SIG-M5 treated with dmso at 0.1 percent for 504 hours (cell line): ENCODE data around the gene OSBPL6.
A peak's percentile ranks its signal among the peaks of the same experiment; 100 is the strongest.
"Not testable (repeated sequence)": the region's sequence is repeated elsewhere in the genome, so short reads cannot be mapped to it uniquely, and the experiment has no call there.

Source experiments
- DNase-seq: peaks from one replicate; lab custom pipeline; 2025; ENCODE audit not compliant: unreplicated experiment; lab: John Stamatoyannopoulos, UW

The OSBPL6 gene

GRCh38 chr2:178394859-178395258 is 200.5 kb downstream of the OSBPL6 start:
- no peak for DNase-seq

GRCh38 chr2:178395295-178395694 is 201.0 kb downstream of the OSBPL6 start:
- no peak for DNase-seq

DNA sequence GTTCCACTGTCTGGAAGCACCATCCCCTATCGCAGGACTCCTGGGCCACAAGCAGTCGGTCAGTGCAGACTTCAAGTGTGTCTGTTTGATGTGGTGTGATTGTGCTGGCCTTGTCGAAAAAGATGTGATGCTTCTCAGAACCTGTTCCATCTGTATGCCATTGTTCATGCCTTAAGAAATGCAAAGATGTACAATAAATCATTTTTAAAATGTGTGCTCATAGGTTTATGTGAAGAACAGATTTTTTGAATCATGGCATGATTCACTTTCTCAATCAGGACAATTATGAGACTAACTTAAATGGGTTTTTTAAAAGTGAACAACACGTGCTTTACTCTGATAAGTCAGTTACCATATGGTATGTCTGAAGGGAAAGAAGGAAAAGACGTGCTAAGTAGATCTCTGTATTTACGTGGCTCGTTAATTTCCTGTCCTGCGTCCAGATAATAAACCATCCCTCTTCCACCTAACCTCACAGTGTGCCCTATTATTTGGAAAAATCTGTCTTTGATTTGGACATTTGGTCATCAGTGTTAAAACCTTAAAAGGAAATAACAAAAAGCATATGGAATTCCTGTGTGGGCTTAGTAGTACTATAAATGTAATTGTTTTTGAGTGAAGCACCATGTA is 201.7 kb downstream of the OSBPL6 start:
- DNase-seq, result no peak

DNA sequence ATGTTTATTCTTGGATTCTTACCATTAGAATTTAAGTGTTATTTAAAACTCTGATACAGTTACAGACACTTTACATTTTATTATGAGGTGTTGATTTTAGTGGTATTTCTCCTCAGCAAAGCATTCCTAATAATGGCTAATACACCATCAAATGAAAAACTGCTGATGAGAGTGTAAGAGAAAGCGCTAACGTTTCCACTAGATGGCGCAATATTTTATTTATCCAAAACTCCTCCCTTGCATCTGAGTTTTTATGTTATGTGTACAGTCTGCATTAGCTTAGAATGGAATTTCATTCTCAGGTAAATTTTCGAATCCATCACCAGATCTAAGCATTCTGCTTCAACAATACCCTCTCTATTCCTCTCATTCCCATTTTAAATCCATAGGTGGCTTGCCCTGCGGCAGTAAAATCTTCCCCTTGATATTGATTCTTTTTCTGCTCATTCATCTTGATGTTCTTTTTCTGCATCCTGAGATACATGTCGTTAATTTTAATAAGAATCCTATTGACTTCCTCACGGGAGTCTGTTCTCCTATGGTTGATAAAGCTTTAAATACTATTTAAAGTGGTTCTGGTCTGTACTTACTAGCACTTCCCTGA is 202.8 kb downstream of the OSBPL6 start:
- DNase-seq, result peak; percentile 51

DNA sequence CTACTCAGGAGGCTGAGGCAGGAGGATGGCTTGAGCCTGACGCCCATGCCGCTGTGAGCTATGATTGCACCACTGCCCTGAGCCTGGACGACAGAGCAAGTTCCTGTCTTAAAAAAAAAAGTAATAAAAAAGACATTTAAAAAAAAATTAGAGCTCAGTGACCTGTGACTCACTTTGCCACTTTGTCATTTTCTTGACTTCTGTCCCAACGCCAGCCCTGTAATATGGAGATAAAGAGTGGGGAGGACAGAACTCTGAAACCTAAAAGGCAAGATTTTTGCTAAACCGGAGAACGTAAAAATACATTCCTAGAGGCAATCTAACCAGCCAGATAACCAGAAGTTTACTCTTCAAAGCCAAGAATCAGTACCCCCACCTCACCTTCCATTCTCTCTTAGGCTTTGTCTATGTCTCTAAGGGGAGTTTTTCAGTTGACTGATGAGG is 207.7 kb downstream of the OSBPL6 start:
- no peak for DNase-seq

DNA sequence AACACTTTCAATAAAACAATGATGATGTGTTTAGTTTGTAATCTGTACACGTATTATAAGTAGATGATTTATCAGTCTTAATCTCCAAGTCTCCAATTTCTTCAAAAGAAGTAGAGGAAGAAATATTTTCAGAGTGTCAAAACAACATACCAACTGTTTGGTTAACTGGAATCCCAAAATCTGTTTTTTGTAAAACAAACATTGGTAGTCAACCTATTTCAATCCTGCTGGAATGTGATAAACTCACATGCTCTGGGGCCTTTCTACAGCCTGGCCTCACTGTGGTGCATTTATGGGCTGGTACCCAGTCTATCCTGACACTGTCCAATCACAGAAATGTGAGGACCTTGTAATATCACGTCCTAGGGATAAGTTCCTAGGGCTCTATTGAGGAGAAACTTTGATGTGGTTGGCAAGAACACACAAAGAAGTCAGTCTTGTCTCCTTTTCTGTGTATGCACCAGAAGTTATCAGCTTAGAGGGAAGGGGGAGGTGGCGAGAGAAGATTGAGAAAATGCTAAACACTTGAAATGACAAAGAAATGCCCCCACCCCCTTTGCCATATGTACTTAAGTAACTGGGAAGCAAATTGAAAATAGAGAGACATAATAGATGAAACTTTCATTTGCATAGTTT is 209.5 kb downstream of the OSBPL6 start:
- DNase-seq, result no peak

- no peak for DNase-seq
Observed at GRCh38 chr2:178404368-178404767, 210.1 kb downstream of the OSBPL6 start.

GRCh38 chr2:178409261-178409660 is 214.9 kb downstream of the OSBPL6 start:
- DNase-seq, result no peak

GRCh38 chr2:178412047-178412446 is 217.7 kb downstream of the OSBPL6 start:
- DNase-seq, result no peak

GRCh38 chr2:178412453-178412852 is 218.1 kb downstream of the OSBPL6 start:
- not testable (repeated sequence) for DNase-seq

DNA sequence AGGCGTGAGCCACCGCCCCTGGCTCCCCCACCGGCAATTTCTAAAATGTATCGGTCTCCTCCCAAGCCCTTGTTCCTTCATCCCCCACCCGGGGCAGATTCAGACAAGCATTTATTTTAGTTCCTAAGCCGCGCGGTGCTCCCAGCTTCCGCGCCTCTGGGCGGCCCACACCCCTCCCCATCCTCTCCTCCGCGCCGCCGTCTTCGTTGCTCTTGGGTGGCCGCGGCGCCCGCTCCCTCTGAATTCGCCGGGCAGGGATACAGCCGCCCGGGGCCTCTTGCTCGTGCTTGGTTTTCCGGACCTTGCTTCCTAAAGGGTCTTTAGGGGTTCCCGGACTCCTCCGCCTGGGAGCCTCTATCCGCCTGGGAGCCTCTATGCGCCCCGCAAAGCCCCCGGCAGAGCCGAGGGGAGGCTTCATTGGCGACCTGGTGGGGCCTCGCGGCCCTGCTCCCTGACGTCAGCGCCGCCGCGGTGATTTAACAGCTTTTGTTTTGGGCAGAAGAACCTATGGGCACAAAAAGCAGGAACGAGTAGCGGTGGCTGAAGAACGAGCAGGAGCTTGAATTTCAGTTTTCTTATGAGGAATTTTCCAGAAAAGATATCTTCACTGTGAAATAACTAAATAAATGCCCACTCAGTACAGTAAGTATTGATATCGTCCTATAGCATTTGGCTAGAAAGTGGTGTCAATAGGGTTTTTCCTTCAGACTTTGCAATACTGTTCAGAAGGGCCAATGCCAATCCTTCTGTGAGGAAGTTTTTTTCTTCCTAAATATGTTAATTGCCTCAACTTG is 219.4 kb downstream of the OSBPL6 start:
- DNase-seq, result peak; percentile 88

DNA sequence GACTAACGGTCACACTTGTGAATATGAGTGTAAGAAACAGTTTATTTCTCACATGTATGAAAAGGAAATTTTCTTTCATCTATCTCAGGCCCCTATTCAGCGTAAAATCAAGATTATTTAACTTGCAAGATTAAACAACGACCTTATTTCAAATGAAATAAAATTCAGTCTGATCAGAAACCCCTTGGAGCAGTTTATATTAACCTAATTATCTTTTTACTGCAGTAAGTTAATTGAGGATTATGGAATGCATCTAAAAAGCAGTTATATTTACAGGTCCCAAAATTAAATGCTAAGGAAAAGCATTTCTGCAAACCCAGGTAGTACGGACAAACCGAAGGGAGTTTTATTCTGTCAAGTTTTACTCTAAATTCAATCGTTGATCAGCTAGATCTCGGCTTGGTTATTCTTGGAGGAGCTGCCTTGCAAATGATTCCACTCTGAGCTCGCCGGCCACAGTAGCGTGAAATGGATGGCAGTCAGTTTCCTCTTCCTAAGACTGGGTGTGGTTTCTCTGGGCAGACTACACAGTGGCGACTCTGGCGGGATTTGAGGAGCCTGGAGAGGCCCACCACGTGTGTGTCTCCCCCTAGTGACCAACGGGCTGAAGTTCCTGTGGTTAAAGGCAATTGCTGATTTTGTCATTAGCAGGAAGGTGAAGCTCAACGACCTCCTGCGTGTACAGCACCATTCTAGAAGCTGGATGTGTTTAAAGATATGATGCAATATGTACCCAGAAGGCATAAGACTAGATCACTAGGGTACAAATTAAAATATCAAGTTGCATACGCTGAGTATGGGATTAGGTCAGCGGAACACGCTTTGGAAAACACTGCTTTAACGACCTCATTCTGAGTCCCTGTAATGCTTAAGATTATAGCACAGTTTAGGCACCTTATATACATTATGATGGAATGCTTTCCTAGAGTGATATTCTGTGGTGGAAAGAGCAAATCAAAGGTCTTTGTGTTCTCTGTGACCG is 220.2 kb downstream of the OSBPL6 start:
- DNase-seq, result peak; percentile 99

DNA sequence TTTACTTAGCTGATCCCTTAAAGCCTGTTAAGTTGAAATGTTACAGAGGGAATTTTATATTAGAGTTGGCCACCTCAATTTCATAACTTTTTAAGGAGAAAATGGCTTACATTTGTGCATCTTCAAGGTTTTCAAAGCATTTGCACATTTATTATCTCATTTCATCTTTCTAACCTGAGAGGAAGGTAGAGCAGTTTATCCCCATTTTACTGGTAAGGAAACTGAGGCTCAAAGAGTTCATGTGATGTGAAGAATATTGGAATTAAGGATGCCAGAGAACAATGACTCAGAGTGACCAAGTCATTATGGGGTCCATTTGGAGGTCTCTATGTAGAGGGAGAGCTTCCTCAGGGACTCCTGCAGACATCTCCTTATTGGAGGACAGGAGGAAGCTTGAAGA is 221.7 kb downstream of the OSBPL6 start:
- DNase-seq, result no peak

DNA sequence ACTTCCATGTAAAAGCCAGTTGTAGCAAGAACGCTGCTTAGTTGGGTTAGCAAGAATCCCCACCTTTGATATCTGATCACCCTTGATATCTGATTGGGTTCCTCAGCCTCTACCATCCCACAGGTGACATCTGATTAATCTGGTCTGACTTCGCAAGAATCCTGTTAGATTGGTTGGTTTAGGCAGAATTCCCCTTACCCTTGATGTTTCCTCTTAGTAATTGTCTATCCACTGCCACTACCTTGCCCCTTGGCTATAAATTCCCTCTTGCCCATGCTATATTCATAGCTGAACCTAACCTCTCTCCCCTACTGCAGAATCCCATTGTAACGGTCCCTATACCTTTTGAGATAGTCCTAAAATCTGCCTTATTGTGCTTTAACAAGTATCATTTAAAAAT is 223.6 kb downstream of the OSBPL6 start:
- no peak for DNase-seq

DNA sequence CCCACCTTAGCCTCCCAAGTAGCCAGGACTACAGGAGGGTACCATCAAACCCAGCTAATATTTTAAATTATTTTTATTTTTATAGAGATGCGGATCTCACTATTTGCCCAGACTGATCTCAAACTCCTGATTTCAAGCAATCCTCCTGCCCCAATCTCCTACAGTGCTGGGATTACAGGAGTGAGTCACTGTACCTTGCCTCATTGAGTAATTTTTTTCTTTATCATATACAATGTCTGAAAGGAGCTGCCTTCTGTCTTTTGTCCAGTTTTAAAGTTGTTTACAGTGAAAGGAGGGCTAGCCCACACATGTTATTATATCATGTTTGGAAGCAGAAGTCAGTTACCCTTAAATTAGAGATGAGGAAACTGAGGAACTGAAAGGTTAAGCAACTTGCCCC is 224.1 kb downstream of the OSBPL6 start:
- DNase-seq, result no peak

GRCh38 chr2:178419123-178419522 is 224.8 kb downstream of the OSBPL6 start:
- peak; percentile 17 for DNase-seq

DNA sequence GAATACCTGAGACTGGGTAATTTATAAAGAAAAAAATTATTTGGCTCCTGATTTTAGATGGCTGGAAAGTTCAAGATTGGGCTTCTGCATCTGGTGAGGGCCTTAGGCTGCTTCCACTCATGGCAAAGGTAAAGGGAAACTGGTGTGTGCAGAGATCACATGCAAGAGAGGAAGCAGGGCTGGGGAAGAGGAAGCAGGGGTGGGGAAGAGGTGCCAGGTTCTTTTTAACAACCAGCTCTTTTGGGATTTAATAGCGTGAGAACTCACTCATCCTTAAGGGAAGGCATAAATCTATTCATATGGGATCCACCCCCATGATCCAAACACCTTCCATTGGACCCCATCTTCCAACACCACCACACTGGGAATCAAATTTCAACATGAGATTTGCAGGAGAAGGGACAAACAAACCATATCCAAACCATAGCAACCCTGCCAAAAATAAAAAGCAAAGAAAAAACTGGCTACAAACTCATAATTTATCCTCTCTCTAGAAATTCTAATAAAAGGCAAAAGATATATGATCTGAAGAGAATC is 226.2 kb downstream of the OSBPL6 start:
- DNase-seq, result no peak

DNA sequence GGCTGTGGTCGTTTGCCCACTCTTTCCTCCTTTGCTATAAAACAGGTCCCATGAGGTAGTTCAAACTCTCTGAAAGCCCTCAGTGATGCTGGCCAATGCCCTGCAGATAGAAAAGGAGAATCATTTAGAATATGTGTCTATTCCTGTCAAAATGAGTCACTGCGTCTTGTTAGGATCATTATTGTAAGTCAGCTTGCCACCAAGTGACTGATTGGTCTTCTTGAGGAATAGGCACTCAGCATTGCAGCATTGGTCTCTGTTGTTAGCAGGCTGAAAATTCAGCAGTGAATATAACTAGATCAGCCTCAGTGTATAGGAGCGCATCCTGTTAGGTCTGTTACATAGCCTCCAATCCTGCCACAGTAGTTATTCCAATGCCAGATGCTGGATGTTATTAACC is 227.8 kb downstream of the OSBPL6 start:
- DNase-seq, result no peak

DNA sequence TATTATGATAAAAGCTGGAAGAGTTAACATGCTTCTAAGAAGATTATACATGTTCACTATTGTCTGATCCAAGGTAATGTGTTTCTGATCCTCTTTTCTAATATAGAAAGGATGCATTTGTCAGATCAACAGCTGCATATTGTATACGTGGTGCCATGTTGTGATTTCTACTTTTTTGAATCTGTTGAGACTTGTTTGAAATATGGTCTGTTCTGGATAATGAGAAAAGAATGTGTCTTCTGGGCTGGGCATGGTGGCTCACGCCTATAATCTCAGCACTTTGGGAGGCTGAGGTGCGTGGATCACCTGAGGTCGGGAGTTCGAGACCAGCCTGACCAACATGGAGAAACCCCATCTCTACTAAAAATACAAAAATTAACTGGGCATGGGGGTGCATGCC is 229.4 kb downstream of the OSBPL6 start:
- not testable (repeated sequence) for DNase-seq

- no peak for DNase-seq
Observed at GRCh38 chr2:178425255-178425827, 231.0 kb downstream of the OSBPL6 start.
